Measurements from ENCODE around the gene PDE9A. TPM values are rescaled to one million over a fixed set of nuclear protein-coding genes. Genes with fewer than 3 reads are reported as not detected.
A peak's percentile ranks its signal among the peaks of the same experiment; 100 is the strongest.

The PDE9A gene
- total RNA-seq, 1 experiment from 2014 or later: 31.9 TPM

DNA sequence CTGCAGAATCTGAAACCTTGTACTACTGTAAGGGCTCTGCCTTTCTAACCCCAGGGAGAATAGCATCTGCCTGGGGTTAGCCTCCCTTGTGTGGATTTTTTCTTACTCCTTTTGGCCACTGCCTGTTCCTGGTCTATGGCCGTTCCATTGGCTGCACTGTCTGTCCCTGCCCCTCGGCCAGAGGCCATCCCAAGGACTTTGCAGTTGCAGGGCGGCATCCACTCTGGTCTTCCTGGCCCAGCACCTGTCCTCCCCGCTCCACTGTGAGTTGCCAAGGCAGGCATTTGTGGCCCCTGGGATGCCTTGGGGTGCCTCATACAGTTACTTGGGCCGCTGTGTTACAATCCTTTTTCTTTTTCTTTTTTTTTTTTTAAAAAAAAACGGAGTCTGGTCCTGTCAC lies 45.8 kb downstream of the PDE9A start:
- H4K5ac ChIP-seq (ENCODE audit: insufficient read length, low read depth, low read length): no peak overlapping the region
- H2AK5ac ChIP-seq (ENCODE audit: insufficient read length, low read length): no peak overlapping the region
- no peak overlapping the region for H3T11ph ChIP-seq (ENCODE audit: low read length)
- H4K20me1 ChIP-seq (ENCODE audit: control insufficient read depth, insufficient read depth, insufficient read length): no peaks in the 10 kb centered on the region
- H3K14ac ChIP-seq (ENCODE audit: insufficient read depth, low read length): no peak overlapping the region
- peak; percentile 20 for DNase-seq
- no CpG with 5 or more reads among the region's 6 CpGs for WGBS (ENCODE audit: extremely low coverage, insufficient read length, low lambda C conversion rate)
- H2AFZ ChIP-seq (ENCODE audit: low read length): no peak overlapping the region
- no peaks in the 10 kb centered on the region for H3K4me1 ChIP-seq (ENCODE audit: insufficient read depth, low read length)
- H3K79me2 ChIP-seq (ENCODE audit: insufficient read depth, low read length): no peaks in the 10 kb centered on the region
- Mint-ChIP-seq H3K36me3 (ENCODE audit: insufficient read depth in 1 of 3, low read depth in 3 of 3) (peaks cover 48 to 65% (median 64%) of the 10 kb centered on the region in 3 experiments), H3K4me3 (no peak overlapping the region), H3K4me1 (peaks cover 10 to 12% of the 10 kb centered on the region in 2 experiments), H3K27me3 (ENCODE audit: low read depth) (no peaks in the 10 kb centered on the region), H3K9me3 (peaks cover 6 to 10% of the 10 kb centered on the region in 2 experiments), H3K27ac (peak overlapping the region in 1 of 3 experiments; percentile 32; a peak in 1 of 7 replicates)
- TF ChIP-seq, protein P1, sequence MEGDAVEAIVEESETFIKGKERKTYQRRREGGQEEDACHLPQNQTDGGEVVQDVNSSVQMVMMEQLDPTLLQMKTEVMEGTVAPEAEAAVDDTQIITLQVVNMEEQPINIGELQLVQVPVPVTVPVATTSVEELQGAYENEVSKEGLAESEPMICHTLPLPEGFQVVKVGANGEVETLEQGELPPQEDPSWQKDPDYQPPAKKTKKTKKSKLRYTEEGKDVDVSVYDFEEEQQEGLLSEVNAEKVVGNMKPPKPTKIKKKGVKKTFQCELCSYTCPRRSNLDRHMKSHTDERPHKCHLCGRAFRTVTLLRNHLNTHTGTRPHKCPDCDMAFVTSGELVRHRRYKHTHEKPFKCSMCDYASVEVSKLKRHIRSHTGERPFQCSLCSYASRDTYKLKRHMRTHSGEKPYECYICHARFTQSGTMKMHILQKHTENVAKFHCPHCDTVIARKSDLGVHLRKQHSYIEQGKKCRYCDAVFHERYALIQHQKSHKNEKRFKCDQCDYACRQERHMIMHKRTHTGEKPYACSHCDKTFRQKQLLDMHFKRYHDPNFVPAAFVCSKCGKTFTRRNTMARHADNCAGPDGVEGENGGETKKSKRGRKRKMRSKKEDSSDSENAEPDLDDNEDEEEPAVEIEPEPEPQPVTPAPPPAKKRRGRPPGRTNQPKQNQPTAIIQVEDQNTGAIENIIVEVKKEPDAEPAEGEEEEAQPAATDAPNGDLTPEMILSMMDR (conservative IDR thresholded peaks at IDR 0.05): no peak
- H3K4ac ChIP-seq (ENCODE audit: low read depth, low read length): no peak overlapping the region
- H3K18ac ChIP-seq (ENCODE audit: insufficient read length, low read depth, low read length): no peak overlapping the region
- H2BK120ac ChIP-seq (ENCODE audit: low read depth, low read length, poor library complexity, severe bottlenecking): no peak overlapping the region
- no peak overlapping the region for H2BK20ac ChIP-seq (ENCODE audit: low read depth, low read length, poor library complexity, severe bottlenecking)
- H2BK12ac ChIP-seq (ENCODE audit: insufficient read length, low read depth, low read length): no peak overlapping the region
- no peak overlapping the region for H3K23ac ChIP-seq (ENCODE audit: insufficient read length, low read depth, low read length)
- no peak overlapping the region for H4K91ac ChIP-seq (ENCODE audit: insufficient read length, low read depth, low read length)
- H4K8ac ChIP-seq (replicated peaks; ENCODE audit: insufficient read length, low read depth, low read length): no peak overlapping the region
- H2BK5ac ChIP-seq (ENCODE audit: insufficient read length, low read length): no peak overlapping the region
- H3K27me3 ChIP-seq (ENCODE audit: insufficient read depth, low read length): no peaks in the 10 kb centered on the region
- H3K9ac ChIP-seq (ENCODE audit: extremely low read depth, insufficient read length, low read length): no peak overlapping the region
- no peak overlapping the region for H3K56ac ChIP-seq (ENCODE audit: insufficient read length, low read depth, low read length)
- H2BK15ac ChIP-seq (ENCODE audit: low read depth, low read length): no peak overlapping the region
- H3K79me1 ChIP-seq (ENCODE audit: insufficient read depth, low read depth, low read length, poor library complexity, severe bottlenecking): no peaks in the 10 kb centered on the region
- H3K27ac ChIP-seq (ENCODE audit: insufficient read length, low read depth, low read length): no peak overlapping the region
- H3K4me2 ChIP-seq (ENCODE audit: insufficient read depth, insufficient read length, low read length): no peak overlapping the region
- H3K23me2 ChIP-seq (ENCODE audit: insufficient read length, low read depth, low read length, poor library complexity, severe bottlenecking): no peaks in the 10 kb centered on the region
- H3K9me3 ChIP-seq (ENCODE audit: control insufficient read depth, low read depth, low read length): no peaks in the 10 kb centered on the region
